ENCODE measurements around the gene TOMM70. TPM values are rescaled to one million over a fixed set of nuclear protein-coding genes. Genes with fewer than 3 reads are reported as not detected.
A peak's percentile ranks its signal among the peaks of the same experiment; 100 is the strongest.

The TOMM70 gene
- polyA plus RNA-seq, 4 donors = 16.2 to 72.0 (median 26.0) TPM

GRCh38 chr3:100368441-100368840, 32.4 kb downstream of the TOMM70 start:
- FAIRE-seq = no peak
- H3K4me3 ChIP-seq (ENCODE audit: low read depth in 1 of 3, low read length in 3 of 3) = no peak overlapping the region
- no peak for DNase-seq
- 79 to 87% (median 82%) methylated on average over 8 of the region's 8 CpGs for WGBS, 3 donors
- no peaks in the 10 kb centered on the region for H3K27me3 ChIP-seq (ENCODE audit: control insufficient read depth in 3 of 3, insufficient read depth in 3 of 3, low read length in 3 of 3)
- no peaks in the 10 kb centered on the region for H3K4me1 ChIP-seq (ENCODE audit: control insufficient read depth in 3 of 3, insufficient read depth in 2 of 3, low read depth in 1 of 3, low read length in 2 of 3)
- no peak overlapping the region for H3K27ac ChIP-seq (ENCODE audit: low read depth in 1 of 3, low read length in 2 of 3)
- peaks cover 13 to 26% (median 15%) of the 10 kb centered on the region in 3 donors for H3K36me3 ChIP-seq (ENCODE audit: control insufficient read depth in 3 of 3, insufficient read depth in 2 of 3, low read depth in 1 of 3, low read length in 3 of 3)
- H3K9me3 ChIP-seq (ENCODE audit: control insufficient read depth in 2 of 2, insufficient read depth in 1 of 2, low read depth in 1 of 2, low read length in 1 of 2) = no peaks in the 10 kb centered on the region

DNA sequence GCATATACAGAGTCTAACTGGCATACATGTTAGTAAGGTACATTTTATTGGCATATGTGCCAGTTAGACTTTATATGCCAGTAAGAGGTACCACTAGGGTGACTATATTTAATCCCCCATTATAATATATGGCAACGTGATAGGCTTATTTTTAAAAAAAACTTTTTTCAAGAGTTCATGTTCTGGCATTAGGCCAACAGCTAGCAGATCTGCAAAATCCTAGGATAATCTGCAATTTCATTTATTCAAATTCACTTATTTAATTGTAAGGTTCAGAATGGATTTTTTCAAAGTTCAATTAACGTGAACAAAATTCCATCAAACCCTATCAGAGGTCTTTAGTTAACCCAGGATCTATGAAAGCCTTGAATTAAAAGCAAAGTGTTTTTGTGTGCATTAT, 34.5 kb downstream of the TOMM70 start:
- Histone ChIP-seq H3K9me3 (ENCODE audit: control insufficient read depth in 2 of 2, insufficient read depth in 1 of 2, low read depth in 1 of 2, low read length in 1 of 2) (no peaks in the 10 kb centered on the region), H3K4me1 (ENCODE audit: control insufficient read depth in 3 of 3, insufficient read depth in 2 of 3, low read depth in 1 of 3, low read length in 2 of 3) (no peaks in the 10 kb centered on the region), H3K27me3 (ENCODE audit: control insufficient read depth in 3 of 3, insufficient read depth in 3 of 3, low read length in 3 of 3) (no peaks in the 10 kb centered on the region), H3K36me3 (ENCODE audit: control insufficient read depth in 3 of 3, insufficient read depth in 2 of 3, low read depth in 1 of 3, low read length in 3 of 3) (peaks cover 10 to 24% (median 14%) of the 10 kb centered on the region in 3 donors), H3K27ac (ENCODE audit: low read depth in 1 of 3, low read length in 2 of 3) (no peak overlapping the region), H3K4me3 (ENCODE audit: low read depth in 1 of 3, low read length in 3 of 3) (no peak overlapping the region)
- 77 to 91% (median 82%) methylated on average over 2 of the region's 2 CpGs for WGBS, 3 donors
- no peak for DNase-seq
- FAIRE-seq = no peak

GRCh38 chr3:100364421-100364820, 36.5 kb downstream of the TOMM70 start:
- Histone ChIP-seq H3K4me3 (ENCODE audit: low read depth in 1 of 3, low read length in 3 of 3) (no peak overlapping the region), H3K27me3 (ENCODE audit: control insufficient read depth in 3 of 3, insufficient read depth in 3 of 3, low read length in 3 of 3) (no peaks in the 10 kb centered on the region), H3K27ac (ENCODE audit: low read depth in 1 of 3, low read length in 2 of 3) (no peak overlapping the region), H3K4me1 (ENCODE audit: control insufficient read depth in 3 of 3, insufficient read depth in 2 of 3, low read depth in 1 of 3, low read length in 2 of 3) (no peaks in the 10 kb centered on the region), H3K36me3 (ENCODE audit: control insufficient read depth in 3 of 3, insufficient read depth in 2 of 3, low read depth in 1 of 3, low read length in 3 of 3) (peaks cover 6 to 16% (median 14%) of the 10 kb centered on the region in 3 donors), H3K9me3 (ENCODE audit: control insufficient read depth in 2 of 2, insufficient read depth in 1 of 2, low read depth in 1 of 2, low read length in 1 of 2) (no peaks in the 10 kb centered on the region)
- 94 to 96% (median 95%) methylated on average over 3 of the region's 3 CpGs for WGBS, 3 donors
- DNase-seq (no peak), FAIRE-seq (no peak)

GRCh38 chr3:100361897-100362296, 39.0 kb downstream of the TOMM70 start:
- Histone ChIP-seq H3K4me3 (ENCODE audit: low read depth in 1 of 3, low read length in 3 of 3) (no peak overlapping the region), H3K27ac (ENCODE audit: low read depth in 1 of 3, low read length in 2 of 3) (no peak overlapping the region), H3K36me3 (ENCODE audit: control insufficient read depth in 3 of 3, insufficient read depth in 2 of 3, low read depth in 1 of 3, low read length in 3 of 3) (peaks cover 4 to 11% (median 9%) of the 10 kb centered on the region in 3 donors), H3K4me1 (ENCODE audit: control insufficient read depth in 3 of 3, insufficient read depth in 2 of 3, low read depth in 1 of 3, low read length in 2 of 3) (peaks cover 0 to 4% (median 0%) of the 10 kb centered on the region in 3 donors), H3K27me3 (ENCODE audit: control insufficient read depth in 3 of 3, insufficient read depth in 3 of 3, low read length in 3 of 3) (no peaks in the 10 kb centered on the region), H3K9me3 (ENCODE audit: control insufficient read depth in 2 of 2, insufficient read depth in 1 of 2, low read depth in 1 of 2, low read length in 1 of 2) (no peaks in the 10 kb centered on the region)
- DNase-seq = no peak
- FAIRE-seq = no peak
- 90 to 100% (median 94%) methylated on average over 1 of the region's 1 CpG for WGBS, 3 donors

GRCh38 chr3:100360757-100361496, 40.0 kb downstream of the TOMM70 start:
- WGBS, 3 donors = 83 to 95% (median 93%) methylated on average over 4 of the region's 4 CpGs
- FAIRE-seq = no peak
- no peak for DNase-seq
- H3K4me3 ChIP-seq (ENCODE audit: low read depth in 1 of 3, low read length in 3 of 3) = no peak overlapping the region
- H3K4me1 ChIP-seq (ENCODE audit: control insufficient read depth in 3 of 3, insufficient read depth in 2 of 3, low read depth in 1 of 3, low read length in 2 of 3) = peaks cover 0 to 4% (median 0%) of the 10 kb centered on the region in 3 donors
- H3K9me3 ChIP-seq (ENCODE audit: control insufficient read depth in 2 of 2, insufficient read depth in 1 of 2, low read depth in 1 of 2, low read length in 1 of 2) = no peaks in the 10 kb centered on the region
- no peaks in the 10 kb centered on the region for H3K27me3 ChIP-seq (ENCODE audit: control insufficient read depth in 3 of 3, insufficient read depth in 3 of 3, low read length in 3 of 3)
- peaks cover 4 to 10% (median 8%) of the 10 kb centered on the region in 3 donors for H3K36me3 ChIP-seq (ENCODE audit: control insufficient read depth in 3 of 3, insufficient read depth in 2 of 3, low read depth in 1 of 3, low read length in 3 of 3)
- H3K27ac ChIP-seq (ENCODE audit: low read depth in 1 of 3, low read length in 2 of 3) = no peak overlapping the region

DNA sequence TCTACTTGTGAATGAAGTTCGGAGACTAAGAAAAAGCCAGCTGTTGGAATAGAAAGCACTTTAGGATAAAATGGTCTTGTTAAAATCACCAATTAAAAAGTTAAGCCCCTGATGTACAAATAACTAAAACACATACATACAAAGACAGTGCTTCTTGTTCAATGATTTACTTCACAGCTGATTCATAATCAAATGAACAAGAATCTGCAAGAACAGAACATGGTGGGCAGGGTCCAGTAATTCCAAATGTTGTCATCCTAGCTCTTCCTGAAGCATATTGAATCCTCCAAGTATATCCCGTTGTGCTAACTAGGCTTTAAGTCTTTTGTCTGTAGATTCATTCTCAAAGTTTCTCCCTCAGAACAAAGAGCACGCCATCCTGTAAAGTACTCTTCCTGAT, 41.9 kb downstream of the TOMM70 start:
- no peaks in the 10 kb centered on the region for H3K9me3 ChIP-seq (ENCODE audit: control insufficient read depth in 2 of 2, insufficient read depth in 1 of 2, low read depth in 1 of 2, low read length in 1 of 2)
- DNase-seq (no peak), FAIRE-seq (no peak)
- peaks cover 0 to 4% (median 0%) of the 10 kb centered on the region in 3 donors for H3K4me1 ChIP-seq (ENCODE audit: control insufficient read depth in 3 of 3, insufficient read depth in 2 of 3, low read depth in 1 of 3, low read length in 2 of 3)
- H3K4me3 ChIP-seq (ENCODE audit: low read depth in 1 of 3, low read length in 3 of 3) = no peak overlapping the region
- WGBS, 3 donors = 92 to 98% (median 92%) methylated on average over 3 of the region's 3 CpGs
- H3K36me3 ChIP-seq (ENCODE audit: control insufficient read depth in 3 of 3, insufficient read depth in 2 of 3, low read depth in 1 of 3, low read length in 3 of 3) = peaks cover 0 to 20% (median 5%) of the 10 kb centered on the region in 3 donors
- H3K27ac ChIP-seq (ENCODE audit: low read depth in 1 of 3, low read length in 2 of 3) = no peak overlapping the region
- H3K27me3 ChIP-seq (ENCODE audit: control insufficient read depth in 3 of 3, insufficient read depth in 3 of 3, low read length in 3 of 3) = no peaks in the 10 kb centered on the region

GRCh38 chr3:100358413-100358812, 42.5 kb downstream of the TOMM70 start:
- H3K27me3 ChIP-seq (ENCODE audit: control insufficient read depth in 3 of 3, insufficient read depth in 3 of 3, low read length in 3 of 3) = no peaks in the 10 kb centered on the region
- DNase-seq = peak in 1 of 2 donors; percentile 51
- H3K4me3 ChIP-seq (ENCODE audit: low read depth in 1 of 3, low read length in 3 of 3) = no peak overlapping the region
- H3K27ac ChIP-seq (ENCODE audit: low read depth in 1 of 3, low read length in 2 of 3) = no peak overlapping the region
- H3K9me3 ChIP-seq (ENCODE audit: control insufficient read depth in 2 of 2, insufficient read depth in 1 of 2, low read depth in 1 of 2, low read length in 1 of 2) = no peaks in the 10 kb centered on the region
- 83 to 87% (median 86%) methylated on average over 2 of the region's 2 CpGs for WGBS, 3 donors
- FAIRE-seq = no peak
- peaks cover 0 to 25% (median 4%) of the 10 kb centered on the region in 3 donors for H3K36me3 ChIP-seq (ENCODE audit: control insufficient read depth in 3 of 3, insufficient read depth in 2 of 3, low read depth in 1 of 3, low read length in 3 of 3)
- peaks cover 0 to 6% (median 0%) of the 10 kb centered on the region in 3 donors for H3K4me1 ChIP-seq (ENCODE audit: control insufficient read depth in 3 of 3, insufficient read depth in 2 of 3, low read depth in 1 of 3, low read length in 2 of 3)

- DNase-seq (no peak), FAIRE-seq (no peak)
- Histone ChIP-seq H3K27me3 (ENCODE audit: control insufficient read depth in 3 of 3, insufficient read depth in 3 of 3, low read length in 3 of 3) (no peaks in the 10 kb centered on the region), H3K27ac (ENCODE audit: low read depth in 1 of 3, low read length in 2 of 3) (no peak overlapping the region), H3K4me1 (ENCODE audit: control insufficient read depth in 3 of 3, insufficient read depth in 2 of 3, low read depth in 1 of 3, low read length in 2 of 3) (peaks cover 0 to 10% (median 0%) of the 10 kb centered on the region in 3 donors), H3K4me3 (ENCODE audit: low read depth in 1 of 3, low read length in 3 of 3) (no peak overlapping the region), H3K36me3 (ENCODE audit: control insufficient read depth in 3 of 3, insufficient read depth in 2 of 3, low read depth in 1 of 3, low read length in 3 of 3) (peaks cover 5 to 32% (median 6%) of the 10 kb centered on the region in 3 donors), H3K9me3 (ENCODE audit: control insufficient read depth in 2 of 2, insufficient read depth in 1 of 2, low read depth in 1 of 2, low read length in 1 of 2) (peaks cover 0 to 3% of the 10 kb centered on the region in 2 donors)
- 93 to 95% (median 95%) methylated on average over 3 of the region's 3 CpGs for WGBS, 3 donors
These were observed 46.0 kb downstream of the TOMM70 start for GRCh38 chr3:100354850-100355249.

Measured in small intestine (tissue), 7 donors.